A549 (cell line): ENCODE results near the gene CD109.

Experiments
- BHLHE40 ChIP-seq: IDR thresholded peaks from 2 replicates; pipeline ENCODE4 v1.6.1; 2012; ENCODE audit warnings: low read depth, low read length, inconsistent platforms
- CEBPB ChIP-seq, 2 experiments: fragments of >200 bp in 1 of 2; sonication (Bioruptor Twin) in 1 of 2; formaldehyde crosslinking in 1 of 2; IDR thresholded peaks; 2 replicates each; pipeline ENCODE4 v1.6.1; 2012 to 2016
- CHD4 ChIP-seq: fragments of 200-600 bp; sonication (generic); IDR thresholded peaks from 2 replicates; pipeline ENCODE4 v1.6.1; 2016; ENCODE audit warnings: antibody characterized with exemption, mild to moderate bottlenecking, borderline replicate concordance
- EP300 ChIP-seq, 2 experiments: fragments of >200 bp; sonication (Bioruptor Twin); formaldehyde crosslinking; IDR thresholded peaks; 2 replicates in 1 of 2; 3 replicates in 1 of 2; pipeline ENCODE4 v1.6.1; 2016 to 2017
- JUNB ChIP-seq: fragments of >200 bp; sonication (Bioruptor Twin); formaldehyde crosslinking; IDR thresholded peaks from 2 replicates; pipeline ENCODE4 v1.6.1; 2016
- MYC ChIP-seq: IDR thresholded peaks from 2 replicates; pipeline ENCODE4 v1.6.1; 2012; ENCODE audit warnings: mild to moderate bottlenecking, inconsistent platforms, low read length, improper control_type of control experiment, borderline replicate concordance
- POLR2A ChIP-seq: IDR thresholded peaks from 2 replicates; pipeline ENCODE4 v1.6.1; 2012; ENCODE audit warnings: mild to moderate bottlenecking, low read length
- RAD21 ChIP-seq, 2 experiments: fragments of >200 bp in 1 of 2; sonication (Bioruptor Twin) in 1 of 2; formaldehyde crosslinking in 1 of 2; IDR thresholded peaks in 1 of 2; conservative IDR thresholded peaks in 1 of 2; 2 replicates in 1 of 2; 3 replicates in 1 of 2; pipeline ENCODE4 v1.6.1; 2012 to 2018; ENCODE audit warnings: inconsistent platforms in 1 of 2
- SMC3 ChIP-seq: fragments of >200 bp; sonication (Bioruptor Twin); formaldehyde crosslinking; IDR thresholded peaks from 3 replicates; pipeline ENCODE4 v1.6.1; 2018; ENCODE audit warnings: inconsistent platforms
- SREBF2 ChIP-seq: fragments of 450-650 bp; IDR thresholded peaks from 2 replicates; pipeline ENCODE4 v1.6.1; 2014; ENCODE audit warnings: mild to moderate bottlenecking, moderate library complexity
- TF ChIP-seq, protein P1 (sequence below): fragments of >200 bp; sonication (Bioruptor Twin); formaldehyde crosslinking; IDR thresholded peaks from 3 replicates; pipeline ENCODE4 v1.5.1; 2016
- TF ChIP-seq, protein P2 (sequence below): IDR thresholded peaks from 2 replicates; pipeline ENCODE4 v1.6.1; 2012

DNA sequence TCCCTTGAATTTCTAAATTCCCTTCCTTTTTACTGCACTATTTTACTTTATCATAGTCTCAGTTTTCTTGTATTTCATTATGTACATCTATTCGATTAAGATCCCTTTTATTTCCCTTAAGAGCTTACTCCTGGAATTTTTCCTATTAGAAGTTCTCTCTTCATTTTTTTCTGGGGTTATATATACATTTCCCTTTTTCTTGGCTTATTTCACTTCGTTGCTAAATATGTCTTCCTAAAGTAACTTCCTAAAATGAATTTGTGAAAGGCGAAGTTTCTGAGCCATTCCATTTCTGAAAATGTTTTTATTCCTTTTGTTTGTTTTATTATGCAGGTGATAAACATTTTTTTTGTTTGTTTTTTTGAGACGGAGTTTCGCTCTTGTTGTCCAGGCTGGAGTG lies 5.9 kb upstream of the CD109 start:
- no peak for TF ChIP-seq POLR2A
- TF ChIP-seq, protein P1, sequence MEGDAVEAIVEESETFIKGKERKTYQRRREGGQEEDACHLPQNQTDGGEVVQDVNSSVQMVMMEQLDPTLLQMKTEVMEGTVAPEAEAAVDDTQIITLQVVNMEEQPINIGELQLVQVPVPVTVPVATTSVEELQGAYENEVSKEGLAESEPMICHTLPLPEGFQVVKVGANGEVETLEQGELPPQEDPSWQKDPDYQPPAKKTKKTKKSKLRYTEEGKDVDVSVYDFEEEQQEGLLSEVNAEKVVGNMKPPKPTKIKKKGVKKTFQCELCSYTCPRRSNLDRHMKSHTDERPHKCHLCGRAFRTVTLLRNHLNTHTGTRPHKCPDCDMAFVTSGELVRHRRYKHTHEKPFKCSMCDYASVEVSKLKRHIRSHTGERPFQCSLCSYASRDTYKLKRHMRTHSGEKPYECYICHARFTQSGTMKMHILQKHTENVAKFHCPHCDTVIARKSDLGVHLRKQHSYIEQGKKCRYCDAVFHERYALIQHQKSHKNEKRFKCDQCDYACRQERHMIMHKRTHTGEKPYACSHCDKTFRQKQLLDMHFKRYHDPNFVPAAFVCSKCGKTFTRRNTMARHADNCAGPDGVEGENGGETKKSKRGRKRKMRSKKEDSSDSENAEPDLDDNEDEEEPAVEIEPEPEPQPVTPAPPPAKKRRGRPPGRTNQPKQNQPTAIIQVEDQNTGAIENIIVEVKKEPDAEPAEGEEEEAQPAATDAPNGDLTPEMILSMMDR: no peak
- TF ChIP-seq RAD21 (conservative IDR thresholded peaks at IDR 0.05 in 1 of 2, IDR thresholded peaks at IDR 0.05 in 1 of 2): no peak
- TF ChIP-seq CHD4: no peak
- TF ChIP-seq, protein P2, sequence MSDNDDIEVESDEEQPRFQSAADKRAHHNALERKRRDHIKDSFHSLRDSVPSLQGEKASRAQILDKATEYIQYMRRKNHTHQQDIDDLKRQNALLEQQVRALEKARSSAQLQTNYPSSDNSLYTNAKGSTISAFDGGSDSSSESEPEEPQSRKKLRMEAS: no peak
- no peak for TF ChIP-seq MYC
- no peak for TF ChIP-seq EP300 (IDR thresholded peaks at IDR 0.05)
- no peak for TF ChIP-seq SMC3
- TF ChIP-seq SREBF2: no peak
- no peak for TF ChIP-seq CEBPB (IDR thresholded peaks at IDR 0.05)
- TF ChIP-seq BHLHE40: no peak
- TF ChIP-seq JUNB: no peak
